ENCODE results near the gene TCN2.
"Not testable (repeated sequence)": the region's sequence is repeated elsewhere in the genome, so short reads cannot be mapped to it uniquely, and the experiment has no call there.

TCN2 gene

DNA sequence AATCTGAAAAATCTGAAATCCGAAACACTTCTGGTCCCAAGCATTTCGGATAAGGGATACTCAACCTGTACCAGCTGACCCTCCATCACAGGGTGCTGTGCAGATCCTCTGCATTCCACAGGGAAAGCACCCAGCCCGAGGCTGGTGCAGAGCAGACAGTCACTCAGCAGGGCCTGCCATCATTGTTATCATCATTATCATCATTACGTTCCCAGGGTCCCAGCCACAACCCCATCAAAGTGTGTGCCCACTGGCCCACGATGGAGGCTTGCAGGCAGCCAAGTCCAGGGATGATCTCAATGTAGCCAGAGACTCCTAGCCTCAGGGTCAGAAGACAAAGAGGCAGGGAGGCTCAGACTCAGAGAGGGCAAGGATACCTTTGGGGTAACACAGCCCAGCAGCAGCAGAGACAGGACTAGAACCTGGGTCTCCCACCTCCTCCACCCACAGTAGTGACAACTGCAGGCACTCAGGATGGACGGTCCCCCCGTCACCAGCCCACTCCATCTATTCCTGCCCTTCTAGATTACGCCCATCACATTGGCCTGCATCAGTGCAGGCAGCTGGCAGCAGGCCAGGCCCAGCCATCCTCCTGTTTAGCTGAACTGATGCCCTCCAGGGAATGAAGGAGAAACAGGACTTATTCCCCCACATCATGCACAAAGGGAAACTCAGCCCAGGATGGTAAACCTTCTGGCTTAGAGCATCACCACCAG is 42.8 kb upstream of the TCN2 start:
- TF ChIP-seq, protein P1, sequence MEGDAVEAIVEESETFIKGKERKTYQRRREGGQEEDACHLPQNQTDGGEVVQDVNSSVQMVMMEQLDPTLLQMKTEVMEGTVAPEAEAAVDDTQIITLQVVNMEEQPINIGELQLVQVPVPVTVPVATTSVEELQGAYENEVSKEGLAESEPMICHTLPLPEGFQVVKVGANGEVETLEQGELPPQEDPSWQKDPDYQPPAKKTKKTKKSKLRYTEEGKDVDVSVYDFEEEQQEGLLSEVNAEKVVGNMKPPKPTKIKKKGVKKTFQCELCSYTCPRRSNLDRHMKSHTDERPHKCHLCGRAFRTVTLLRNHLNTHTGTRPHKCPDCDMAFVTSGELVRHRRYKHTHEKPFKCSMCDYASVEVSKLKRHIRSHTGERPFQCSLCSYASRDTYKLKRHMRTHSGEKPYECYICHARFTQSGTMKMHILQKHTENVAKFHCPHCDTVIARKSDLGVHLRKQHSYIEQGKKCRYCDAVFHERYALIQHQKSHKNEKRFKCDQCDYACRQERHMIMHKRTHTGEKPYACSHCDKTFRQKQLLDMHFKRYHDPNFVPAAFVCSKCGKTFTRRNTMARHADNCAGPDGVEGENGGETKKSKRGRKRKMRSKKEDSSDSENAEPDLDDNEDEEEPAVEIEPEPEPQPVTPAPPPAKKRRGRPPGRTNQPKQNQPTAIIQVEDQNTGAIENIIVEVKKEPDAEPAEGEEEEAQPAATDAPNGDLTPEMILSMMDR (IDR thresholded peaks at IDR 0.05; ENCODE audit: low read depth, low read length) = no peak
- in situ Hi-C loops (cut with HindIII; ENCODE audit: low sequenced_read_pairs) = no loop called here
- no peak for DNase-seq (ENCODE audit: low read depth, low spot score)
- no peak overlapping the region for H3K4me3 ChIP-seq (ENCODE audit: low read depth, low read length)

DNA sequence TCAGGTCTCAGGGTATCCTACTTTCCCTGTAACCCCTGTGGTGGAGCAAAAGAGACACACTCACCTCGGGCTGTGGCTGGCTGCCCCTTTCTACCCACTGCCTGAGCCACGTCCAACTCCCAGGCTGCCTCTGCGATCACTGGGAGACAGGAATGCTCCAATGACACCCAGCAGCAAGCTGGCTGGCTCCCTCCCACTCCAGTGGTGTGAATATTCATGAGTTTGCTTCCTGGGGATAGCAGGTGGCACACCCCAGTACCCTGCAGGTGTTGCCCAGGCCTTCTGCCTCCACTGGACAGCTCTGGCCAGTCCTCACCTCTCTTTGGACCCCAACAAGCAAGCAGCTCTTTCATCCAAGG is 42.2 kb upstream of the TCN2 start:
- TF ChIP-seq, protein P1 (IDR thresholded peaks at IDR 0.05; ENCODE audit: low read depth, low read length) = no peak
- DNase-seq (ENCODE audit: low read depth, low spot score) = no peak
- in situ Hi-C loops (cut with HindIII; ENCODE audit: low sequenced_read_pairs) = no loop called here
- no peak overlapping the region for H3K4me3 ChIP-seq (ENCODE audit: low read depth, low read length)

- in situ Hi-C loops (cut with HindIII; ENCODE audit: low sequenced_read_pairs) = no loop called here
- no peak overlapping the region for H3K4me3 ChIP-seq (ENCODE audit: low read depth, low read length)
- DNase-seq (ENCODE audit: low read depth, low spot score) = no peak
- TF ChIP-seq, protein P1 (IDR thresholded peaks at IDR 0.05; ENCODE audit: low read depth, low read length) = no peak
These were observed 41.6 kb upstream of the TCN2 start for GRCh38 chr22:30565341-30565740.

DNA sequence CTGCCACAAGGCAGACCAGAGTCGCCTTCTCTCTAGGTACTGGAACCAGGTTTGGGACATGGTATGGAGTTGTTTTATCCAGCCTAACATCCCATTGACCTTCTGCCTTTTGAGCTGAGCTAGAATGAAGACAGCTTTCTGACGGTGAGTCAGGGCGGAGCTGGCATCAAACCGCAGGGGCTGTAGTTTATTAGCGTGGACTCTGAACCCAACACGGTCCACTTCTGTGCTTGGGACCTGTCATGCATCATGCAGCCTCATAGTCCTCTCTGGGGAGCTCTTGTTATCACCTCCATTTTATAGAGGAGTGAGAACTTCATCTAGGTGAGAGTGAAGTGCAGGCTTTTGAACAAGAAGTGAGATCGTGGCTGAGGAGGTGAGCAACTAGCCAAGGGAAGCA is 40.8 kb upstream of the TCN2 start:
- DNase-seq (ENCODE audit: low read depth, low spot score) = no peak
- H3K4me3 ChIP-seq (ENCODE audit: low read depth, low read length) = no peak overlapping the region
- in situ Hi-C loops (cut with HindIII; ENCODE audit: low sequenced_read_pairs) = no loop called here
- TF ChIP-seq, protein P1 (IDR thresholded peaks at IDR 0.05; ENCODE audit: low read depth, low read length) = no peak

DNA sequence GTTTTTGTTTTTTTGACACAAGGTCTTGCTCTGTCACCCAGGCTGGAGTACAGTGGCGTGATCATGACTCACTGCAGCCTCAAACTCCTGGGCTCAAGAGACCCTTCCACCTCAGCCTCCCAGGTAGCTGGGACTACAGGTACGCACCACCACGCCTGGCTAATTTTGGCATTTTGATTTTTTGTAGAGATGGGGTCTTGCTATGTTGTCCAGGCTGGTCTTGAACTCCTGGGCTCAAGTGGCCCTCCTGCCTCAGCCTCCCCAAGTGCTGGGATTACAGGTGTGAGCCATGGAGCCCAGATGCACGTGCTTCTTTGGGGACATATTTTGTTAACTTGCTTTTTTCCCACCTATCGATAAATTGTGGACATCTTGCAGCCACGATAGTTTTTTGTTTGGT is 39.7 kb upstream of the TCN2 start:
- DNase-seq (ENCODE audit: low read depth, low spot score); H3K4me3 ChIP-seq (ENCODE audit: low read depth, low read length); in situ Hi-C loops (cut with HindIII; ENCODE audit: low sequenced_read_pairs): not testable (repeated sequence)

GRCh38 chr22:30568137-30568805 is 38.7 kb upstream of the TCN2 start:
- H3K4me3 ChIP-seq (ENCODE audit: low read depth, low read length) = no peak overlapping the region
- no peak for DNase-seq (ENCODE audit: low read depth, low spot score)
- in situ Hi-C loops (cut with HindIII; ENCODE audit: low sequenced_read_pairs) = no loop called here
- TF ChIP-seq, protein P1 (IDR thresholded peaks at IDR 0.05; ENCODE audit: low read depth, low read length) = no peak

DNA sequence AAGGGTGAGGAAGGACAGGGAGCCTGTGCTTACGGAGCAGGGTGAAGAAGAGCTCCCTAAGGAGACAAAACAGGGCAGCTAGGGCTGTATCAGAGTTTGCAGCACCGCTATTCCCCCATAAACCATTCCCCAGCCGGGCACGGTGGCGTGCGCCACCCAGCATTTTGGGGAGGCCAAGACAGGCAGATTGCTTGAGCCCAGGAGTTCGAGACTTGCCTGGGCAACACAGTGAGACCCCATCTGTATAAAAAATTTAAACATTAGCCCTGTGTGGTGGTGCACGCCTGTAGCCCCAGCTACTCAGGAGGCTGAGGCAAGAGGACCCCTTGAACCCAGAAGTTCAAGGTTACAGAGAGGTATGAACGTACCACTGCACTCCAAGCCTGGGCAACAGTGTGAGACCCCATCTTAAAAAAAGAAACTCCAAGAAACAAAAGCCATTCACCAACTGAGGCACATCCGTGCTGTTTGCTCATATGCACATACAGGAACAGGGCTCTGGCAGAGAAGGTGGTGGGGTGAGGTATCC is 37.2 kb upstream of the TCN2 start:
- TF ChIP-seq, protein P1 (IDR thresholded peaks at IDR 0.05; ENCODE audit: low read depth, low read length) = no peak
- DNase-seq (ENCODE audit: low read depth, low spot score) = no peak
- H3K4me3 ChIP-seq (ENCODE audit: low read depth, low read length) = no peak overlapping the region
- in situ Hi-C loops (cut with HindIII; ENCODE audit: low sequenced_read_pairs) = no loop called here
